ENCODE measurements around the gene OSBPL1A.
A peak's percentile ranks its signal among the peaks of the same experiment; 100 is the strongest.

OSBPL1A gene

GRCh38 chr18:24333084-24333483, 64.5 kb downstream of the OSBPL1A start:
- no peak for DNase-seq

DNA sequence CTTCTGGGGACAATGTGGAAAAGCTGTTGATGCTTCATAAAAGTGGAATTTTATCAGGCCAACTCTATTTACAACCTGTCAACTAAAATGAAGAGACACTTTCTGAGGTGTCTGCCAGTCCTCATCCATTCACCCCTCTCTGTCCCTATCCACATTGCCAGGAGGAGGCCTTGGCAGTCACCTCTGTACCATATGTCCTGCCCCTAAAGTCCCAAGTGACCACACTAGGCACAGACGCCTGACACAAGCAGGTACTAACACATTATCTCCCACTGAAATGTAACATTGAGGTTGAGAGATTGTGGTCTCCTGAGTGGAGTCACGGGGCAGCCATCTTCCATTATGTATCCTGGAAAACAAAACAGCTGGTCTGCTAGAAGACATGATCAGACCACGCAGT, 71.4 kb downstream of the OSBPL1A start:
- DNase-seq = no peak

GRCh38 chr18:24322584-24323136, 75.0 kb downstream of the OSBPL1A start:
- no peak for DNase-seq

DNA sequence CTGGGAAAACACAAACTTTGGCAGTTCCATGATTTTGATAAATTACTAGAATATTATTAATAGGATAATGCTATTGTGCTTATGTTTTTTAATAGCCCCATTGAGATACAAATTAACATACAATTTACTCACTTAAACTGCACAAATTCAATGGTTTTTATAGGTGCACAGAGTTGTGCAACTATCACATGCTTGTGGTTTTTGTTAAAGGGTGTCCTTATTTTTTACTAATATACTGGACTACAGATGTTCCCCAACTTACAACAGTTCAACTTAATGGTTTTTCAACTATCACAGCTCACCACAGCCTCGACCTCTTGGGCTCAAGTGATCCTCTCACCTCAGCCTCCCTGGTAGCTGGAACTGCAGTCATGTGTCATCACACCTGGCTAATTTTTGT, 76.6 kb downstream of the OSBPL1A start:
- DNase-seq = no peak

DNA sequence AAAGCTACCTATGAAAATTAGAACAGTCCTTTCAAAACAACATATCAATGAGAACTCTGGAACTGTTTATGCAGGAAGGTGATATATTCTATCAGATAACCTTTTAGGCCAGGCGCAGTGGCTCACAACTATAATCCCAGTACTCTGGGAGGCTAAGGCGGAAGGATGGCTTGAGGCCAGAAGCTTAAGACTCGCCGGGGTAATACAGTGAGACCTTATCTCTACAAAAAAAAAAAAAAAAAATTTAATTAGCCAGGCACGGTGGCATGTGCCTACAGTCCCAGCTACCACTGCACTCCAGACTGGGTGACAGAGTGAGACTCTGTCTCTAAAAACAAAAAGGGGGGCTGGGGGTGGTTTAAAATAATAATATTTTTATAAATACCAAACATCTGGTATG, 77.9 kb downstream of the OSBPL1A start:
- no peak for DNase-seq

- DNase-seq = no peak
Observed at GRCh38 chr18:24317370-24317769, 80.3 kb downstream of the OSBPL1A start.

DNA sequence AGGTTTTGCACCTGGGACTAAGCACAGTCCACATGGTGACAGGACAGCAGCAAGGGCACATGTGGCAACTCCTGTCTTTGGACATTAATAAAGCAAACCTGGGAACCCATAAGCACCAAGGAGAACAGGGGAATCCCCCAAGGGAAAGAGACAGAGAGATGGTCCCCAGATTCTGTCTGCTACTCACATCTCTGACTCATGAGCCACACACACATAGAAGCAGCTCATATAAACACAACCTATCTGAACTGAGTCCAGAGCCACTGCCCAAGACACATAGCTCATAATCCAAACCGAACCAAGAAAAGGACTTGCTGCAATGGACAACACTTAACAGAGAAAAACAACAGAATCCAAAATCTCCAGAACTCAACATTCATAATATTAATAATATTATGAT, 82.5 kb downstream of the OSBPL1A start:
- DNase-seq = no peak

DNA sequence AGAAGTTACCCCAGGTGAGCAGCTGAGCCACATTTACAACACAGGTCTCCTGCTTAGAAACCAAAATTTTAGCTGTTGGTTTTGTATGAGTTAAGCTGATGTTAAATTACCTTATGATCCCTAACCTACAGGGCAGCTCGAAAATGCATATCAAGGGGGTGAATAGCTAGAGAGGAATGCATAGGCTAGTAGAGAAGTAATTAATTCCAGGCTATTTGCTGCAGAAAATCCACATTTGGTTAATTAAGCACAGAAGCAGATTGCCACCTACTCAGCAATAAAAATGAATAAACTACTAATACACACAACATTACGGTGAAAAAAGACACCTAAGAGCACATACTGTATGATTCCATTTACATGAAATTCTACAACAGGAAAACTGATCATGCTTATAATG, 91.4 kb downstream of the OSBPL1A start:
- DNase-seq = no peak

DNA sequence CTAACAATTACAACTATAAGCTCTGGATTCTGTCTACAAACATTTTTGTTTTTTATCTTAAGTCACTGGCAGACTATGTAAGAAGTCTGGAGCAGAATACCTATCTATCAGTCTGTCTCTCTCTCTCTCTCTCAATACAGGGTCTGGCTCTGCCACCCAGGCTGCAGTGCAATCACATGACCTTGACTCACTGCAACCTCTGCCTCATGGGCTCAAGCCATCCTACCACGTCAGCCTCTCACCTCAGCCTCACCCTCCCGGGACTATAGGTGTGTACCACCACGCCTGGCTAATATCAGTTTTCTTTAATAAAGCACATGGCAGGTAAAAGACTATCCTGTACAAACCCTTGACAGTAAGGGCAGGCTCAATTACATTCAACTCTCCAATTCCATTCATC, 96.9 kb downstream of the OSBPL1A start:
- no peak for DNase-seq

GRCh38 chr18:24296276-24296675, 101.3 kb downstream of the OSBPL1A start:
- no peak for DNase-seq

- no peak for DNase-seq
Observed at GRCh38 chr18:24293254-24293653, 104.4 kb downstream of the OSBPL1A start.

- no peak for DNase-seq
Observed at GRCh38 chr18:24278591-24278990, 119.0 kb downstream of the OSBPL1A start.

DNA sequence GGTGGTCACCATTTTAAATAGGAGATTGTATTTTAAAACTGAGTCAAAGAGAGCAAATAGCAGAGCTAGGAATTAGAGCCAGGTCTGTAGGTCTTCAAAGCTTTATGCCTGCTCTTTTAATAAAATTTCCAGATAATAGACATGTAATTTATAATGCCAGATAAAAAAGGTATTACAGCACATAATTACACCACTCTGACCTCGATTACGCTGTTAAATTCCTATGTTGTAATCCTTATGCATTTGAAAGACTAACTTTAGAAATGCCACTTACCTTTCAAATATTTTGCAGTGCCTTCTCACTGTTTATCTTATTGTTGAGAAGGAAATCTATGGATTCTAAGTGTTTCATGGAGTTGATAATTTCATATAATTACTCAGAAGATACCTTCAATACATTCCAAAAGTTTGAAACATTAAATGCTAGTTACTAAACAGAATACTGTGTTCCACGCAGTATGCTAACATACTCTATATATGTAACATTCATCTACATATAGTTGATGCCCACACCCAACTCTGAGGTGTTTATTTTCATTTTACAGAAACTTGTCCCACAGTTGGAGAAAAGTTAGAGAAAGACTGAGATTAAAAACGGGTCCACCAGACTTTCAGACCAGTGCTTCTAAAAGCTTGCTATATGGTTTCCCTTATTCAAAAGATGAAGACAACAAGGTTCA, 120.0 kb downstream of the OSBPL1A start:
- DNase-seq = no peak

- no peak for DNase-seq
Observed at GRCh38 chr18:24276994-24277393, 120.6 kb downstream of the OSBPL1A start.

GRCh38 chr18:24274837-24275236, 122.8 kb downstream of the OSBPL1A start:
- peak in 1 of 2 donors; percentile 25 for DNase-seq

- DNase-seq = no peak
Observed at GRCh38 chr18:24273596-24273995, 124.0 kb downstream of the OSBPL1A start.

GRCh38 chr18:24272229-24272525, 125.4 kb downstream of the OSBPL1A start:
- no peak for DNase-seq

DNA sequence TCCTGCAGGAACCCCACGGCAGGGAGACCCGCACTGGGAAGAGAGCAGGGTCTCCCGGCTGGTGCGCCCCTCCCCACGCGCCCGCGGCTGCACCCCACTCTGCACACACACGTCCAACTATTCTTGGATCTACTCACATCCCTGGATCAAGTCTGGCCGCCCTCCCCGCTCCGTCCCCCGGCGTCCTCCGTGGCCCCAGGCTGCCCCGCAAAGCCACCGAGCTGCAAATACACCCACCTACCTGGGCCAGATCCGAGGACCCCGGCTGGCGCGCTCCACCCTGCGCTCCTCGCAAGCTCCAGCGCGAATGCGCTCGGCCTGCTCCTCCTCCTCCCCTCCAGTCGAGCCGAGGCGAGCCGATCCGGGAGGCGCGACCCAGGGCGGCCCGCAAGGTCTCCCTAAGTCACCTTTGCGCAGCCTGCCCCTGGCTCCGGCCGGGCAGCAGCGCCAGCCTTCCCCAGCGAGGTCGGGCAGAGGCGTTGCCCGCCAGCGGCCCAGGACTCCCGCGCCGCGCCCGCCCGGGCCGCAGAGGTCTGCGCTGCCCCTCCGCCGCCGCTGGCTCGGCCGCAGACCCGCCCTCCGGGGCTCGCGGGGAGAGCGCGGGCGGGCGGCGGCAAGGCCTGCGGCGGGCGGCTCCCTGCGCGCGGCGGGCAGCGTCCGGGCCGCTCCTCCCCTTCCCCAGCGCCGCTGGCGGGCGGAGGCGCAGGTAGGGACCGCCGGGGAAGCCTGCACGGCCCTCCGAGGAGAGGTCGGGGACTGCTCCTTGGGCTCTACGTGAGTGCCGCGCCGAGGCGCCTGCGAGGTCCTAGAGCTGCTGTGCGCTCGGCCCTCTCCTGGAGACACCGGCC, 126.0 kb downstream of the OSBPL1A start:
- DNase-seq = peak in 1 of 2 donors; percentile 7

DNA sequence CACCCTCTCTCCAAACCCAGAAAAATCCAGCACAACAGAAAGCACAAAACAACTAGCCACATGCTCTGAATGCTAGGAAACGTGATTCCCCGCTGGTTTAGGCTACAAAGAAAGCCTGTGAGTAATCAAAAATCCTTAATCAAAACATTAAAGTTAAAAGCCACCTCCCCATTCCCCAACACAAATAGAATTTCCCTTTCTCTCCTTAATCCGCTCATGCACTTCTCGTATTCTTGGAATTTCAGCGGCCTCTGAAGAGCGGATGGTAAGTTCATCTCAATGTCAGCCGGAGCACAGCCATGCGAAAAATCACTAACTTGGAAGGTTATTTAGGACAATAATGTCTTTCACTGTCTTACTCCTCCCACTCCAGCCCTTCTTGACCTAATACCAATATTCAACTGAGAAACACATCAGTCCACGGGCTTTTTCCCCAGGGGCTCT, 126.7 kb downstream of the OSBPL1A start:
- no peak for DNase-seq

DNA sequence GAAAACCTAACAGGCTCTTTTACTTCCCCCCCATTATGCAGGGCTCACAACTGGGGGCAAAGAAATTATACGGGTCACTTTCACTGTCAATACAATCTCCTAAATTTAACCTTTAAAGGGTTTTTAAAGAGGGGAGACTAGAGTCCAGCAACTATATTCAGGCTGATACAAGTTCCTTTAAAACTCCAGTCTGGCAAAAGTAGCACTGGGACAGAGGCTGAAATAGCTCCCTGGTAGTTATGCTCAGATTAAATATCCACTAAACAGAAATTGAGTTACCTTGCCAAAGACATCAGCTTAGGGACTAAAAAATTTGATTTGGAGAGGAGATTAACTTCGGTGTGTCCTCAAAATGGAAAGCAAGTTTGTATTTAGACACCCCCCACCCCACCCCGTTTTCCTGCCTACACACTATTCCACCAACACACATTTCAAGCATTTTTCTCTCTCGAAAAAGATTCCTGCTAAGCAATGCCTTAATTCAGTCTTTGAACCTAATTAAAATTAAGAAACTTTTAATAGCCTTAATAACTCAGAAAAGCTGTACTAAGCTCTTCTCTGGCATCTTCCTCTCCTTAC, 127.2 kb downstream of the OSBPL1A start:
- no peak for DNase-seq

GRCh38 chr18:24268784-24269550, 128.7 kb downstream of the OSBPL1A start:
- no peak for DNase-seq

GRCh38 chr18:24267878-24268277, 129.7 kb downstream of the OSBPL1A start:
- no peak for DNase-seq

DNA sequence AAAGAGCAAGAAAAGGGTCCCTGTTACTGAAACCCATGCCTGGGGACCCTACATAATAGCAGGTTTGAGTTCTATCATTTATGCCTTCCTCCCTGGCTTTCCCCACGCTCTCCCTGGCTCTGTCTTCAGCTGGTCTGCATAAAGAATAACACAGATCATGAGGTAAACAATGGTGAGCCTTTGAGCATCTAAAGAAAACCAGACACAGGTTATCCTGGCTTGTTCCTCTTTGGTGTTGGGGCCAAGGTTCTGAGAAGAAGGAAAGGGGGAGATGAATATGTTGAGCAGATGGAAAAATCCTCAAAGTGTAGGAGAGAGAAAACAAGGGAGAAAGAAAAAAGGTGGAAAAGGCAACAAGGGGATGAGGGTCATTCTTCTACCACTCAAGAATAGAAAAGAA, 131.5 kb downstream of the OSBPL1A start:
- no peak for DNase-seq
